GM23338 (cell line): ENCODE results near the gene AKAP13.

Experiments
- CREB1 ChIP-seq: fragments of 250-450 bp; sonication (Bioruptor Pico); IDR thresholded peaks from 2 replicates; pipeline ENCODE4 v1.5.0; 2020; ENCODE audit warnings: low read depth, mild to moderate bottlenecking, moderate library complexity
- CTCF ChIP-seq, 2 experiments: fragments of 200-600 bp in 1 of 2; sonication (generic) in 1 of 2; conservative IDR thresholded peaks; 2 replicates each; pipeline versions ENCODE4 v1.5.1 to v1.6.1; 2016 to 2017; ENCODE audit warnings: antibody characterized with exemption in 2 of 2, low read depth in 2 of 2, mild to moderate bottlenecking in 2 of 2, moderate library complexity in 1 of 2
- EZH2 ChIP-seq: fragments of 200-600 bp; sonication (generic); IDR thresholded peaks from one replicate; pipeline ENCODE4 v1.8.0; 2017; ENCODE audit warnings: antibody characterized with exemption, mild to moderate bottlenecking, low read depth; ENCODE audit not compliant: unreplicated experiment
- EZH2phosphoT487 ChIP-seq: fragments of 200-600 bp; sonication (generic); IDR thresholded peaks from one replicate; pipeline ENCODE4 v1.8.1; 2018; ENCODE audit warnings: antibody characterized with exemption; ENCODE audit not compliant: unreplicated experiment
- POLR2AphosphoS5 ChIP-seq: IDR thresholded peaks from 2 replicates; pipeline ENCODE4 v1.6.1; 2016; ENCODE audit warnings: antibody characterized with exemption, low read depth
- REST ChIP-seq: IDR thresholded peaks from one replicate; pipeline ENCODE4 v1.6.1; 2018; ENCODE audit warnings: antibody characterized with exemption; ENCODE audit not compliant: unreplicated experiment
- ZNF114 ChIP-seq: fragments of 250-450 bp; sonication (Bioruptor Pico); IDR thresholded peaks from 2 replicates; pipeline ENCODE4 v1.5.0; 2020; ENCODE audit warnings: mild to moderate bottlenecking, moderate library complexity
- ZNF331 ChIP-seq: fragments of 250-450 bp; sonication (Bioruptor Pico); IDR thresholded peaks from 2 replicates; pipeline ENCODE4 v1.5.0; 2020; ENCODE audit warnings: low read depth, mild to moderate bottlenecking, moderate library complexity

GRCh38 chr15:85772668-85773067 lies 392.3 kb downstream of the AKAP13 start:
- TF ChIP-seq CTCF (conservative IDR thresholded peaks at IDR 0.05; ENCODE audit: low read depth in 2 of 2) (no peak), REST (no peak), EZH2 (no peak), POLR2AphosphoS5 (no peak), EZH2phosphoT487 (no peak), CREB1 (CRISPR knock-in tag) (no peak), ZNF114 (CRISPR knock-in tag) (no peak), ZNF331 (CRISPR knock-in tag) (no peak)
